AG09319 (cell line): ENCODE results near the gene TMEM88.

Source experiments
- DNase-seq: peaks from one replicate; pipeline ENCODE4 v3.0.0-alpha.2; 2010; ENCODE audit warnings: low read depth; ENCODE audit errors: extremely low read depth
- CTCF ChIP-seq: IDR thresholded peaks from 2 replicates; pipeline ENCODE4 v1.5.1; 2011; ENCODE audit warnings: low read depth, mild to moderate bottlenecking, inconsistent platforms, low read length, moderate library complexity

TMEM88 gene

GRCh38 chr17:7878234-7878633, 23.4 kb downstream of the TMEM88 start:
- no peak for TF ChIP-seq CTCF
- DNase-seq, result no peak

GRCh38 chr17:7880076-7880868, 25.4 kb downstream of the TMEM88 start:
- no peak for TF ChIP-seq CTCF
- DNase-seq, result no peak

GRCh38 chr17:7881276-7882054, 26.6 kb downstream of the TMEM88 start:
- no peak for TF ChIP-seq CTCF
- DNase-seq, result no peak

- no peak for DNase-seq
- TF ChIP-seq CTCF, result no peak
Observed at GRCh38 chr17:7882068-7882467, 27.2 kb downstream of the TMEM88 start.

GRCh38 chr17:7882629-7883028, 27.8 kb downstream of the TMEM88 start:
- TF ChIP-seq CTCF, result no peak
- DNase-seq, result no peak

GRCh38 chr17:7883781-7884386, 29.0 kb downstream of the TMEM88 start:
- TF ChIP-seq CTCF, result no peak
- no peak for DNase-seq
